RKO (cell line): Measurements from ENCODE around the gene SEBOX.
A peak's percentile ranks its signal among the peaks of the same experiment; 100 is the strongest.

Source experiments
- DNase-seq: peaks from one replicate; pipeline ENCODE4 v3.0.0-alpha.2; 2016; ENCODE audit warnings: low spot score

Gene SEBOX

GRCh38 chr17:28317966-28318758 lies 46.8 kb downstream of the SEBOX start:
- DNase-seq = peak; percentile 26

- DNase-seq = no peak
Observed at GRCh38 chr17:28317099-28317965, 47.7 kb downstream of the SEBOX start.

GRCh38 chr17:28315846-28316705 lies 48.9 kb downstream of the SEBOX start:
- DNase-seq = no peak

GRCh38 chr17:28313841-28314240 lies 51.2 kb downstream of the SEBOX start:
- DNase-seq = no peak
